ENCODE measurements around the gene CNTRL.
A peak's percentile ranks its signal among the peaks of the same experiment; 100 is the strongest.
"Not testable (repeated sequence)": the region's sequence is repeated elsewhere in the genome, so short reads cannot be mapped to it uniquely, and the experiment has no call there.

CNTRL gene

DNA sequence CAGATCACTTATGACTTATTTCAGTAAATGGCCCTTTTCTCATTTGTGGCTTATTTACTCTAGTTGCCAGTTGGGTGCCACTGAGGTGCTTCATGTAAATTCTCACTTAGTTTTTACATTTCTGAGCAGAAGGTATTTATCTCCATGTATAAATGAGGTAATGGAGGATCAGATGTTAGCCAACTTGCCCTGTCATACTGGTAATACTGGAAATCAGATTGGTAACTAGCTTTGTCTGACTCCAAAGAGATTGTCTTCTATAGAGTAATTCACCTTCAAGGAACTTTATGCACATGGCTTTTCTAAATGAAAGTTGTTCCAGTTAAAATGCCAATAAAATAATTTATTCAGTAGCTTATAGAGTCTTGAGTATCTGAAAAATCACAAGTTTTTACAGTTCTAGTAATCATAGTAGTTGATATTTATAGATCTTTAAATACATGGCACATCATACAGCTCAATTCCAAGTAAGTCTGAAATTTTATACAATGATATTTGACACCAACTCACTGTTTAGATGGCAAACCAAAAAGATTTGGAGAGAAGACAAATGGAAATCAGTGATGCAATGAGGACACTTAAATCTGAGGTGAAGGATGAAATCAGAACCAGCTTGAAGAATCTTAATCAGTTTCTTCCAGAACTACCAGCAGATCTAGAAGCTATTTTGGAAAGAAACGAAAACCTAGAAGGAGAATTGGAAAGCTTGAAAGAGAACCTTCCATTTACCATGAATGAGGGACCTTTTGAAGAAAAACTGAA lies 98.2 kb downstream of the CNTRL start:
- Mint-ChIP-seq H3K9me3 (no peaks in the 10 kb centered on the region), H3K27ac (peak overlapping the region; percentile 37 to 76), H3K27me3 (no peaks in the 10 kb centered on the region), H3K4me1 (peaks cover 16% of the 10 kb centered on the region), H3K4me3 (no peak overlapping the region)
- ATAC-seq (no peak), DNase-seq (no peak)

DNA sequence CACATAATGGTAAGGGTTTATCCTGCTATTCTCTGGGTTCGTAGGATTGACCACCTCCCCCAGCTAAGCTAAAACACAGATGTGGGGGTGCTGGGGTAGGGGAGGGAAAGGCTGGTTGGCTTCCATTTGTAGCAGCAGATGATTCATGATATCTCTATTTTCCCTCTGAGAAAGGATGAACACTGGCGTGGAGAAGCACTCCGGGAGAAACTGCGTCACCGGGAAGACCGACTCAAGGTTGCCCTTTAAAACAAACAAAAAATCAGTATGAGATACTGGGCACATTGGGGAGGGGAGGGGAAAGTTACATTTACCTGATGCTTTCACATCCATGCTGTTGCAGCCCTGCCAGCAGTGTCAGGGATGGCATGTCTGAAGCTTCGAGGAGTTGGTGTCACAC lies 98.7 kb downstream of the CNTRL start:
- Mint-ChIP-seq H3K27ac (peak overlapping the region; percentile 23 to 60), H3K4me1 (peaks cover 10% of the 10 kb centered on the region), H3K4me3 (no peak overlapping the region), H3K9me3 (no peaks in the 10 kb centered on the region), H3K27me3 (no peaks in the 10 kb centered on the region)
- no peak for DNase-seq
- ATAC-seq, result no peak

DNA sequence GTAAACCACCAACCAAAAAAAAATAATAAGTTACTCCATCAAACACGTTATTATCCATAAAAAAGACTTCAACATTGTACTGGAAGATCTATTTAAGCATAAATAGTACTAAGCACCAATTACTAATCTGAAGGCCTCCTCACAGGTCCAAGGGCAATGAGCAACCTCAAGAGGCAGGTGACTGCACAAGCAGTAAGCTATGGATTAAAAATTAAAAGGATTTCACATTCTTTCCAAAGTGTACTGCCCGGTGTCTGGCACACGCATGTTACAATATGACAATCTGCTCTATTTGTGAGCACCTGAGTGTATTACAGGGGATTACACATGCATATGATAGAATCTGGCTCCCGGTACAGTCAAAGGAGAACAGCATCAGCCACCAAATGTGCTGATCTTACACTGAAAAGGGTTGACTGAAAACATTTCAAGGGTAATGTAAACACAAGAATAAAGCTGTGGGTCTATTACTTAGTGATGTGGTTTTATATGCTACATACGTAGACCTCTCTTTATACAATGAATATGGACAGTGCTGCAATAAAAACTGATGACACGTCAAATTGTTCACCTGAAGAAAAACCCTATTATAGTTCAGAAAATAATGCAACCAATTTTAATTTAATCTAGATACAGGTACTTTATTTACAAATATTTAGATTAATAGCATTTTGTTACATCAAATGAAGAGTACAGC lies 104.1 kb downstream of the CNTRL start:
- Mint-ChIP-seq H3K4me1 (peaks cover 21% of the 10 kb centered on the region), H3K4me3 (no peak overlapping the region), H3K9me3 (no peaks in the 10 kb centered on the region), H3K27me3 (no peaks in the 10 kb centered on the region), H3K27ac (peak overlapping the region in 1 of 2 donors; percentile 19)
- DNase-seq (no peak), ATAC-seq (no peak)

DNA sequence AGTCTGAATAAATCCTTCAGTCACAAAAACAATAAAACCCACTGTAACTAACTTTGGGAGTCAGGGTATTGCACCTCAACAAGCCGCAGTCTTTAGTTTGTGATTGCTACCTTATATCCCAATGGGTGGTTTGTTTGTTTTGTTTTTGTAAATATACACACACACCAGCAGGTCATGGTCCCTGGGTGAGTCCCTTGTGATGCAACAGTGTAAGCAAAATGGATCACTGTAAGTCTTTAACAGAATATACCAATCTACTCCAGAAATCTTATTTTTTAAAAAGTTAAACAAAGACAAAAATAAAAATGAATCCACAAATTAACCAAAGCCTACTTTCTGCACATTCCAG lies 104.6 kb downstream of the CNTRL start:
- ATAC-seq, H3K4me3 Mint-ChIP-seq, H3K9me3 Mint-ChIP-seq, H3K27me3 Mint-ChIP-seq, H3K27ac Mint-ChIP-seq, DNase-seq: not testable (repeated sequence)
- peaks cover 26% of the 10 kb centered on the region for H3K4me1 Mint-ChIP-seq

DNA sequence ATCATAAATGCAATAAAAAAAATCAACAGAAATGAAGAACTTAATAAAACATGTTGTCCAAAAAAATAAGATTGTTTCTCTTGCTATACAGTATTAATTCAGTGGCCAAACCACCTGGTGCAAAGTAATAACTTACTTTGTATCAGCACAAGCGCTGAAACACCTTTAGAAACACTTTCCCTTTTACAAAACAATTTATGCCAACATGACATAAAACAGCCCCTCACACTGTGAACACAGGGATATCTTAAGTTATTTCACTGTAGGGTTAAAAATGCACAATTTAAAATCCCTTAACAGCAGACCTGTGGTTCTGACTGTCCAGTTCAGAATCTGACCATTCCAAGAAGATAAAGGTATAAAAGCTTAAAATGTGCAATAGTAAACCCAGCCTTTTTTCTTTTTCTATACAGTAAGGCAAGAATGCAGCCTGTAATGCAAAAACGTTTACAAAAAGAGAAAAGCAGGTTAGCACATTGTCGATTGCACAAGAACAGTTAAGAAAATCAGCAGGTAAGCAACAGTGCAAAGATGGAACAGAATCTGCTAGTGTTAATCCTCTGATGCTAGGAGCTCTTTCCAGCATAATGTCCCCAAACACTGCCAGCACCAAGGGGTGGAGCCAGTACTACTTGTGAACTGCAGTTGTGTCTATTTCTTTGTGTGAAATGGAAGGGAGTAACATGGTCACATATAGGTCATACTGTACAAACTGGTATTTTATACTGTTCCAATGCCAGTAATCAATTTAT lies 105.4 kb downstream of the CNTRL start:
- Mint-ChIP-seq H3K9me3 (no peaks in the 10 kb centered on the region), H3K27ac (peak overlapping the region; percentile 47 to 63), H3K4me1 (peaks cover 33% of the 10 kb centered on the region), H3K4me3 (no peak overlapping the region), H3K27me3 (no peaks in the 10 kb centered on the region)
- ATAC-seq (no peak), DNase-seq (no peak)

DNA sequence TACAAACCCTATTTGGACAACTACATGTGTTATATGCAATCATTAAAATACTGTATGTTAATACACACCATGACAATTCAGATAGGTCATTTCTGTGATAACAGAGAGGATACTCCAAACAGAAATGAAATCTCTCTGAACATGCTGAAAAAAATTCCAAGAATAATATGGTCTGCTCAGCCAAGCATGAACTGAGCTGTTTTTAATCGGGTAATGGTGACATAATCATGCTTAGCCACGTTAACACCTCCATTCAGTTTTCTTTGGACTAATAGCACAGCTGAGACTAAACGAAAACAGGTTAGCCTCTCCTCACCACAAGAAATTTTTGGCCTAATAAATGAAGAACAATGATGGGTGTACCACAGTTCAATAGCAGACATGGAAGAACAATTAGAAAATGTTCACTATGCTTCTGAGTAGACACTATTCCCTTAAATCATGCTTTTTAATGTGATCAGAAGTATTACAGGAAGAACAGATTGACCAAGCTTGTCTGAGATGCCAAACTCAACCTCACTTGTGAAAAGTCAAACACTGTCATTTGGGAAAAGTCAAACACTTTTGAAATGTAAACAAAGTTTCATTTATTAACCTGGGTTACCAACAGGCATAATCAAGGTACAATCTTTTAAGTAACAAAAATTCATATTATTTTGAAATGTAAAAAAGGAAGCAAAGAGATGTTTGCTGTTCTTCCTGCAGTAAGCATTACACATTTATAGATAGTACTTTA lies 107.5 kb downstream of the CNTRL start:
- DNase-seq, result no peak

DNA sequence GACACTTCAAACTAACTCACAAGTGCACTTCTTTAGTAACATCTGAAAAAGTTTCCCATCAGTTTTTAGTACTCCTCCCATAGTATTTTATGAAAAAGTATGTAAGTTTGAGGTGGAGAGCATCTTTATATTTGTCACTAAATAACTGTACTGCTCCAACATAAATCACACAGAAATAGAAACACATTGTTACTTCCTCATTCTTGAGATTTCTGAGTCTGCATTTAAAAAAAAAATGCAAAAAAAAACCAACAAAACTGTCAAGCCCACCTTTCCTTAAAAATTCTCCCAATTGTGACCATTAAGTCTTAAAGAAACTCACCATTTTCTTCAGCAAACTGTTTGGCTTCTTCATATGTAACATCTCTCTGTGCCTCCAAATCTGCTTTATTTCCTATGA lies 108.2 kb downstream of the CNTRL start:
- Mint-ChIP-seq H3K27ac (peak overlapping the region; percentile 64 to 78), H3K9me3 (no peaks in the 10 kb centered on the region), H3K27me3 (no peaks in the 10 kb centered on the region), H3K4me1 (peaks cover 59% of the 10 kb centered on the region), H3K4me3 (no peak overlapping the region)
- no peak for DNase-seq
- ATAC-seq, result no peak

More for the DNA sequence above, 107.5 kb downstream of the CNTRL start:
- Mint-ChIP-seq H3K4me3 (no peak overlapping the region), H3K9me3 (no peaks in the 10 kb centered on the region), H3K27me3 (no peaks in the 10 kb centered on the region), H3K4me1 (peaks cover 51% of the 10 kb centered on the region), H3K27ac (no peak overlapping the region)
- no peak for ATAC-seq

DNA sequence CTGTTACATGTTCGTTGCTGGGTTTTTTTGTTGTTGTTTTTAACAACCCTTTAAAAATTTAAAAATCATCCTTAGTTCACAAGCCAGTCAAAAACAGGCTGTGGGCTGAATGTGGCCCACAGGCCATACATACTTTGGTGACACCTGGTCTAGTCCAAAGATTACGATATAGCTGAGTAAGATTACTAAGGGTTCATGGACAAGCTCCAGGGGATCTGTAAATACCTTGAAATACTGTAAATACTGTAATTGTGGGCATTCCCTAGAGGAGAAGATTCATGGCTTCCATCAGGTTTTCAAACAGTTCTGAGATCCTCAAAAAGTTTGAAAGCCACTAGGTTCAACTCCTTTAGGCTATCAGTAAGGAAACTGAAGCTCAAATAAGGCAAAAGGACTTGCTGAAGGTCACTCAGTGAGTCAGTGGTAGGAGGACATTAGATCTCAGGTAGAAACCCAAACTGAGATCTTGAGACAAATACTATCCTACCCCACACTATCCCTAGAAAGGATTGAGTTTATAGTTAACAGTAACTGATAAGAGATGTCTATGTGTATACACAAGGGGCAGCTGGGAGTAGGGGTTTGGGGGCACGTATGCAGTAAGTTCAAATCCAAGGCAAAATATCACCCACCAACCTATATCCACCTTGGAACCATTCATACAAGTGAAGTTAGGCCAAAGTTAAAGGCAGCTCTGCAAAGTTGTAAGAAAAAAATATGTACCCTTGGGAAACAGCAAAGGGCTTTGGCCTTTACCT lies 109.1 kb downstream of the CNTRL start:
- Mint-ChIP-seq H3K27ac (peak overlapping the region; percentile 48 to 78), H3K27me3 (no peaks in the 10 kb centered on the region), H3K4me3 (no peak overlapping the region), H3K9me3 (no peaks in the 10 kb centered on the region), H3K4me1 (peaks cover 61% of the 10 kb centered on the region)
- ATAC-seq, result no peak
- DNase-seq, result no peak

DNA sequence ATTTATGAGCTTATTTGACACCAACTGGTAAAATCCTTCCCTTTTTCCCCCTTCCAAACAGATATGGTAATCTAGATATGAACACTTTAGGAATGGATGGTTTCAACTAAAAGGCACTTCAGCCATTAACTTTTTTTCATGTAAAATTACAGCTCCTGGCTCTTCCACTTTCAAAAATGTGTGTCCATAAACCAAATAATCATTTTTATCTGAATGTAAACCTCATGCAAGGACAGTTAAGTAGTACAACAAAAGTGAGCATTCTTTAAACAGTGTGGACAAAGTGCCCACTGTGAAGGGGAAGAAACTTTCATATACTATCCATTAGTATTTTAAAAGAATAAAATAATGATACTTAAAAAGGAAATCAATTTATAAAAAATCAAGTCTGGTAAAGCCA lies 109.7 kb downstream of the CNTRL start:
- Mint-ChIP-seq H3K9me3 (no peaks in the 10 kb centered on the region), H3K27me3 (no peaks in the 10 kb centered on the region), H3K27ac (peak overlapping the region in 1 of 2 donors; percentile 20), H3K4me1 (peaks cover 61% of the 10 kb centered on the region), H3K4me3 (no peak overlapping the region)
- DNase-seq (no peak), ATAC-seq (no peak)

DNA sequence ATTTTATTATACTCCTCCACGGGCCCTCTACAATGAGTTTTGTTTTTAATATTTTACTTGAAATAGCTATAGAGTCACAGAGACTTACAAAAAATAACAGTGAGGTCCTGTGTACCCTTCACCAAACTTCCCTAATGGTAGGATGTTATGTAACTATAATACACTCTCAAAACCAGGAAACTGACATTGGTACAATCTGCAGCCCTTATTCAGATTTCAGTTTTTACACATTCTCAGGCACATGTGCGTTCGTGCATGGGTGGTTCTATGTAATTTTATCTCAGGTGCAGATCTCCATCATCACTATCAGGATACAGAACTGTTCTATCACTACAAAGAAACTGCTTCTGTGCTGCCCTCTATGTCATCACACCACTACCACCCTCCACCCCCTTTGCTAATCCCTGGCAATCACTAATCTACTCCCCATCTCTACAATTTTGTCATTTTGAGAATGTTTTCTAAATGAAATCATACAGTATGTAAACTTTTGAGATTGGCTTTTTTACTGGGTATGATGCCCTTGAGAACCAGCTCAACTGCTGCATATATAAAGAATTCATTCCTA lies 110.5 kb downstream of the CNTRL start:
- peak; percentile 31 for ATAC-seq
- Mint-ChIP-seq H3K4me3 (no peak overlapping the region), H3K9me3 (no peaks in the 10 kb centered on the region), H3K27me3 (no peaks in the 10 kb centered on the region), H3K27ac (peak overlapping the region in 1 of 2 donors; percentile 88), H3K4me1 (peaks cover 62% of the 10 kb centered on the region)
- no peak for DNase-seq

DNA sequence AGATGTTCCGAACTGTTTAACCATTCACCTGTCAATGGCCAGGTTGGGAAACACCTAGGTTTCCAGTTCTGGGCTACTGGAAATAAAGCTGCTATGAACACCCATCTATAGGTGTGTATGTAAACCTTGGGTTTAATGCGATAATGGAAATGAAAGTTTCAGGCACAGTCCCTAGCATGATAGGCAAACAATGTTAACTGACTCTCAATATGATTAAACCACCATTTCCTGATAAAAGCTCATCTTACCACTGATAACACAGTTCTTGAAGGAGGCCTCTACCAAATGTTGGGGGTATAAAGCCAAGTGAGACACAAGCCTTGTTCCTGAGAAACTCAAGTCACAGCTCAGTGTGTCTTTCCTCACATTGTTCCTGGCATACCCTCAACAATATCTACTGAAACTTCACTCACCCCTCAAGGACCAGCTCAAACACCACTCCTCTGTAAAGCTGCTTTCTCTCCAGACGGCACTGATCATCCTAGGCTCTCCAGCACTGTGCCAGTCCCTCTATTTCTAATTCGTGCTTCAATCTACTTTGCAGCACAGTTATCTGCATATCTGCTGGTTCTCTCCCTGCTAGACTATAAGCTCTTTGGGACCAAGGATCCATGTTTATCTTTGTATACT lies 111.1 kb downstream of the CNTRL start:
- H3K4me3 Mint-ChIP-seq, result peak overlapping the region in 1 of 2 donors; percentile 28
- no peaks in the 10 kb centered on the region for H3K9me3 Mint-ChIP-seq

DNA sequence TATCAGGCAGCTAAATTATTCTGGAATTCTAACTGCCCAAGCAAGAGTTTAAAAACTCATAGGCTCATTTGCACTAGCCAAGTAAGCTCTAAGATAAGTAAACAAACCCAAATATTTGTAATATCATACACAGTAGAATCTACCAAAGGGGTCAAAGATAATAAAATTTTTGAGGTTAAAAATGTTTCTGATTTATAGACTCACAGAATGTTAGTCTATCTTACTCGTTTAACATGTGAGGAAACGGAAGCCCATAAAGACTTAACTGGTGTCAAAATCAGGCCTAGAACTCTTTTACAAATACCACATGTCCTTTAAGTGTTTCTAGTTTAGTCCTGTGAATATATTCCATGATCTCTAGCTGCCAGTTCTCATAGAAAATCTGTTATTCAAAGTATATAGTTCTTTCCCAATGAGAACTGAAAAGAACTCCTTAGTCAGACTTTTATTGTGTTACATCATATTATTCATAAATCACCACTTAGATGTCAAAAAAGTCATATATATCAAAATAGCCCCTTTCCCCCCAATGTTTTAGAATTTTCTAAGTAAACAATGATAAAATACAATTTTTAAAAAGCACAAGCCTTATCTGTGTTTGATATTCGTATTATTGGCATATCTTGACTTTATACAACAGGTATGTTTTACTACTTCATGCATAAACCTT lies 113.0 kb downstream of the CNTRL start:
- Mint-ChIP-seq H3K4me3 (no peak overlapping the region), H3K27ac (peak overlapping the region; percentile 6 to 88), H3K9me3 (no peaks in the 10 kb centered on the region), H3K4me1 (peaks cover 66% of the 10 kb centered on the region), H3K27me3 (no peaks in the 10 kb centered on the region)
- DNase-seq (no peak), ATAC-seq (no peak)

More for the DNA sequence above, 111.1 kb downstream of the CNTRL start:
- ATAC-seq, result peak; percentile 71
- no peak for DNase-seq
- Mint-ChIP-seq H3K27ac (peak overlapping the region; percentile 7 to 88), H3K27me3 (no peaks in the 10 kb centered on the region), H3K4me1 (peaks cover 66% of the 10 kb centered on the region)

DNA sequence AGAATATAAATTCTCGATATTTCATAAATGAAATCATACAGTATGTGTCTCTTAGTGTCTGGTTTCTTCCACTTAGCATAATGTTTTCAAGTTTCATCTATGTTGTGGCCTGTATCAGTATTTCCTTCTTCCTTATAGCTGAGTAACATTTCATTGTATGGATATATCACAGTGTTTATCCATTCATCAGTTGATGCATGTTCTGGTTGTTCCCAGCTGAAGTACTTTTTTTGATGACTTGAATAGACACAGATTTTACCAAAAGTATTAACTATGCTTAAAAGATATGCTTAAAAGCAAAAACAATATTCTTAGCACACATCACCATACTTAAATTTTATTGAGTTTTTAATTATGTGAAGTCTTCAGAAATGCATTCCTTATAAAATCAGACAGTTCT lies 114.3 kb downstream of the CNTRL start:
- H3K27ac Mint-ChIP-seq, result no peak overlapping the region
- H3K9me3 Mint-ChIP-seq, result no peaks in the 10 kb centered on the region
- H3K4me1 Mint-ChIP-seq, result peaks cover 60% of the 10 kb centered on the region

DNA sequence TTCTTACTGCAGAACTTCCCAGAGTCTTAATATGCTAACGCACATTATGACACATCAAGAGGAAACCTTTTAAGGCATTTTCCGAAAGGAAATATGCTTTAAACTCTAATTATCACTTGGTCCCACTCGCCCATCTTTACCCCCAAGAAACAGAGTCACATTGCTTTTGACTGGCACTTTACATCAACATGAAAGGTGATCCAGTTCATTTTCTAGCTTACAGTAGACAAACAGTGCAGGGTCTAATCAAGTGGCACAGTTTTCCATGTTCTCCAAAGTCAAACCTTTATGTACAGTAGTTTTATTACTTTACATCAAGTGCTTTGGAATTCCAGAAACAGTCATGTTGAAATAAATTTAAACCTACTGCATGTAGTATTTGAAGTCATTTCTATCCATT lies 114.9 kb downstream of the CNTRL start:
- DNase-seq (no peak), ATAC-seq (no peak)
- H3K27ac Mint-ChIP-seq, result no peak overlapping the region
- no peak overlapping the region for H3K4me3 Mint-ChIP-seq
- H3K27me3 Mint-ChIP-seq, result no peaks in the 10 kb centered on the region
- no peaks in the 10 kb centered on the region for H3K9me3 Mint-ChIP-seq
- peaks cover 58% of the 10 kb centered on the region for H3K4me1 Mint-ChIP-seq

More for the DNA sequence above, 114.3 kb downstream of the CNTRL start:
- DNase-seq (no peak), ATAC-seq (no peak)
- no peaks in the 10 kb centered on the region for H3K27me3 Mint-ChIP-seq
- H3K4me3 Mint-ChIP-seq, result no peak overlapping the region
